GM10248 (cell line): Measurements from ENCODE around the gene NAIP.
"Not testable (repeated sequence)": the region's sequence is repeated elsewhere in the genome, so short reads cannot be mapped to it uniquely, and the experiment has no call there.

Experiments used
- CTCF ChIA-PET: fragments of 300-600 bp; sonication (Branson Sonifier 250); formaldehyde crosslinking; extraction: SDS; loops from one replicate; lab custom pipeline; 2021; ENCODE audit warnings: antibody characterized with exemption; lab: Yijun Ruan, JAX
- POLR2A ChIA-PET: fragments of 350-650 bp; sonication (Branson Sonifier 250); formaldehyde crosslinking; extraction: SDS; loops from one replicate; lab custom pipeline; 2020; ENCODE audit warnings: antibody characterized with exemption; lab: Yijun Ruan, JAX
- DNase-seq: peaks from one replicate; pipeline ENCODE4 v3.0.0; 2012; ENCODE audit errors: extremely low spot score
- TF ChIP-seq, protein P1 (sequence below): IDR thresholded peaks from 2 replicates; pipeline ENCODE4 v1.5.1; 2012; ENCODE audit warnings: mild to moderate bottlenecking, low read depth; ENCODE audit errors: extremely low read depth, missing control alignments, control extremely low read depth

The NAIP gene, protein sequence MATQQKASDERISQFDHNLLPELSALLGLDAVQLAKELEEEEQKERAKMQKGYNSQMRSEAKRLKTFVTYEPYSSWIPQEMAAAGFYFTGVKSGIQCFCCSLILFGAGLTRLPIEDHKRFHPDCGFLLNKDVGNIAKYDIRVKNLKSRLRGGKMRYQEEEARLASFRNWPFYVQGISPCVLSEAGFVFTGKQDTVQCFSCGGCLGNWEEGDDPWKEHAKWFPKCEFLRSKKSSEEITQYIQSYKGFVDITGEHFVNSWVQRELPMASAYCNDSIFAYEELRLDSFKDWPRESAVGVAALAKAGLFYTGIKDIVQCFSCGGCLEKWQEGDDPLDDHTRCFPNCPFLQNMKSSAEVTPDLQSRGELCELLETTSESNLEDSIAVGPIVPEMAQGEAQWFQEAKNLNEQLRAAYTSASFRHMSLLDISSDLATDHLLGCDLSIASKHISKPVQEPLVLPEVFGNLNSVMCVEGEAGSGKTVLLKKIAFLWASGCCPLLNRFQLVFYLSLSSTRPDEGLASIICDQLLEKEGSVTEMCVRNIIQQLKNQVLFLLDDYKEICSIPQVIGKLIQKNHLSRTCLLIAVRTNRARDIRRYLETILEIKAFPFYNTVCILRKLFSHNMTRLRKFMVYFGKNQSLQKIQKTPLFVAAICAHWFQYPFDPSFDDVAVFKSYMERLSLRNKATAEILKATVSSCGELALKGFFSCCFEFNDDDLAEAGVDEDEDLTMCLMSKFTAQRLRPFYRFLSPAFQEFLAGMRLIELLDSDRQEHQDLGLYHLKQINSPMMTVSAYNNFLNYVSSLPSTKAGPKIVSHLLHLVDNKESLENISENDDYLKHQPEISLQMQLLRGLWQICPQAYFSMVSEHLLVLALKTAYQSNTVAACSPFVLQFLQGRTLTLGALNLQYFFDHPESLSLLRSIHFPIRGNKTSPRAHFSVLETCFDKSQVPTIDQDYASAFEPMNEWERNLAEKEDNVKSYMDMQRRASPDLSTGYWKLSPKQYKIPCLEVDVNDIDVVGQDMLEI (N-terminal part only)

DNA sequence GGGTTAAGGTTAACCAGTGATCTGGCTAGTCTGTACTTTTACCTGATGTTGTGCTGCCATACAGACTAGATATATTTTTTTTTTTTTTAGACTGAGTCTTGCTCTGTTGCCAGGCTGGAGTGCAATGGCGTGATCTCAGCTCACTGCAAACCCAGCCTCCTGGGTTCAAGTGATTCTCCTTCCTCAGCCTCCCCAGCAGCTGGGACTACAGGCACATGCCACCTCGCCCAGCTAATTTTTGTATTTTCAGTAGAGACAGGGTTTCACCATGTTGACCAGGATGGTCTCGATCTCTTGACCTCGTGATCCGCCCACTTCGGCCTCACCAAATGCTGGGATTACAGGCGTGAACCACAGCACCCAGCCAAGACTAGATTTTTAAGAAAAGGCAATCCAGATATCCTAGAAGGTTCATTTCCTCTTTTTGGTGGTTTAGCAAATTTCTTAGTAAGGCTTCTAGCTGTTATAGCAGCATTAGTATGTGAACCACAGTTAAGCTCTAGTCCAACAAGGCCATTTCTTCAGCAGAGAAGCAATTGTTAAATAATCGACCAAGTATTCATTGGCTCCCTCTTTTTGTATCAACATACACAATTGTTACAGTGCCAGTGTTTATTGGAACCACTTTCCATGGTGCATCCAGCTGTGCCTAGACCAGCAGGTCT is at the start of gene NAIP:
NAIP (minus strand) TSS at position 51 of the 665 bp plus-strand sequence. CDS start 12,424 bp downstream, outside the sequence.
- CTCF ChIA-PET, DNase-seq, POLR2A ChIA-PET: not testable (repeated sequence)

DNA sequence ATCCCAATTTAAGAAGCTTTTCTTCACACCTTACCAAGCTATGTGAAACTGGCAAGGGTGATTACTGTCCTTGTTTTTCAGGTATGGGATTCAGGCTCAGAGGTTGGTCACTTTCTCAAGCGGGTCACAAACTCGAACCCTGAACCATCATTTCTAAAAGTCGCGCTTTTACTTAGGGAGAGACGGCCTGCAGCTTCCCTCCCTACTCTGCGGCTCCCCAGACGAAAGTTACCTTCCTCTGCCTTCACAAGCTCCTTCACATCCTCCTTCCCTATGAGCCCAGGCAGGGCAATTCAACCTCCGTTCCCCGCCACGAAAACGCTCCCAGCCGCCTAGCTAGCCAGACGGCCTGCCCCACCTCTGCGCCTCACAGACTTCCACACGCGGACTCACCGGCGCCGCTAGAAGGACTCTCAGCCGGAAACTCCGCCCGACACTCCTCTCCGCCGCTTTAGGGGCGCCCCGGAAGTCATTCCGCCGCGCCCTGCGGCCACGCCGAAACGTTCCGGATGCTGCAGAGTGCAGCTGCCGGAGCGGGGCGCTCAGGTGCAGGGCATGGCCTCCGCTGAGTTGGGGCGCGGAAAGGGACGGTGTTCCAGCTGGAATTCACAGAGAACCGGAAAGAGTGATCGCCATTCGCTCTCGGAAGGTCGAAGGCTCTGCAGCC is 42.3 kb upstream of the NAIP start, which contains the start of gene GTF2H2:
GTF2H2 (minus strand) TSS at position 415 of the 667 bp plus-strand sequence. CDS start 4,913 bp downstream, outside the sequence.
- CTCF ChIA-PET, DNase-seq, POLR2A ChIA-PET: not testable (repeated sequence)

DNA sequence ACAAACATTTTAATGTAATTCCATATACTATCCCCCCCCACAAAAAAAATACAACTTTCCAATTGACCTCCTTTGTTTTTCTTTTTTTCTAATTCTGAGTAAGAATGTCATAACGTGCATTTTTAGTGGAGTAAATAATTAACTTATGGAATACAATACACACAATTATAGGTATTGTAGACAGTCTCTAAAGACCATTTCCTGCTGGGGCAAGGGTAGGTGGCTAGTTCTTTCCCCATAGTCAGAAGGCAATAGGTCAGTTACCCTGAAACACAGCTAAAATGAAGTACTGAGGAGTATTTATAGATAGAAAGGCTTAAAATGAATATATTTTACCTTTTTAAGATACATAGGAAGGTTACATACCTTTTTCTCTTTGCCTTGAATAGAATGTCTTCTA is 36.2 kb upstream of the NAIP start:
- DNase-seq, POLR2A ChIA-PET, CTCF ChIA-PET: not testable (repeated sequence)

- POLR2A ChIA-PET, CTCF ChIA-PET, DNase-seq: not testable (repeated sequence)
Measured at GRCh38 chr5:71059426-71059825, 34.3 kb upstream of the NAIP start.

GRCh38 chr5:71044808-71045207 is 19.7 kb upstream of the NAIP start:
- CTCF ChIA-PET, DNase-seq, POLR2A ChIA-PET: not testable (repeated sequence)

DNA sequence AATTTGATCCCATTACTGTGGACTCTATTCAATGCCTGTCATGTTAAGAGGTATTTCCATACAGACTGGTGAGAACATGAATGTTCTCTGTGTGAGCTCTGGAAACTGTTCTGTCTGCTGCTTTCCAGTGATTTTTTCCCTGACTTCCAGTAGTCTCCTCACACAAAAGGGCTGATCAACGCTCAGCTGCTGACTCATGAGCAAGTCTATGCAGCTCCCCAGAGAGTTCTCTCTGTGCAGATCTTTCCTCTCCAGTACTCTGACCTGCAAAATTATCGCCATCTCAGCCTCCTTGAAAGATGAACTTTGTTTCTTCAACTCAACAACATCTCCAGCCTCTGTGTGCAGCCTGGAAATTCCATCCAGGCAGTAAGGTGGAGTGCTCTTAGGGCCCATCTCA is 19.0 kb upstream of the NAIP start:
- CTCF ChIA-PET, POLR2A ChIA-PET, DNase-seq: not testable (repeated sequence)

DNA sequence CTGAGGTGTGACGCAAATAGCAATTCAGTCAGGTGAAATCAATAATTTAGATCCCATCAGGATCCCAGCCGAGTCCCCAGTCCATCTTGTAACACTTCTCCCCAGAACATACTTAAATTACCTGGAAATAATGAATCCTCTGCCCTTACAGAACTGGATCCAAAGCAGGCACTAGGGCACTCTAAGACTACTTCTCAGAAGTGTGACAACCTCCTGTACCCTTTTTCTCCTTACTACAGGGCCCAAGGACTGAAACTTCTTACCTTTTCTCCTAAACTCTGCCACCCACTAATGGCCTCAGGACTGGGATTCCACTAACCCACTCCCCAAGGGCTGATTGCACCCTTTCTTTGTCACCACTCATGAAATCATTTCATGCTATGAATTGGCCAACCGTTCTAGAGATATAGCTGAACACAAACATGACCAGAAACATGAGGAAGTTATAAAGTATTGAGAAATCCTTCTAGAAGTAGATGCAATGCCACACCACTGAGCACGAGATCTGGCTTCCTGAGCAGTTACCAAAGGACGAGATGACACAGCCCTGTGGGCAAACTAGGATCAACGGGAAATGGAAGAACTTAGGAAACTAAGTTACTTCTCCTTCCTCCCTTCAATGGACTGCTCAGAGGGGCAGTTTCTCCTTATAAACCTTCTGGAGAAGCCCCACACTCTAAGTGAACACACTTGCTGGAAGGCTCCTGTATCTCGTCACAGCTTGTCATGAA is 6.1 kb upstream of the NAIP start:
- POLR2A ChIA-PET, DNase-seq, CTCF ChIA-PET: not testable (repeated sequence)

GRCh38 chr5:71020643-71021042 is 4.5 kb downstream of the NAIP start:
- DNase-seq, CTCF ChIA-PET, POLR2A ChIA-PET: not testable (repeated sequence)

DNA sequence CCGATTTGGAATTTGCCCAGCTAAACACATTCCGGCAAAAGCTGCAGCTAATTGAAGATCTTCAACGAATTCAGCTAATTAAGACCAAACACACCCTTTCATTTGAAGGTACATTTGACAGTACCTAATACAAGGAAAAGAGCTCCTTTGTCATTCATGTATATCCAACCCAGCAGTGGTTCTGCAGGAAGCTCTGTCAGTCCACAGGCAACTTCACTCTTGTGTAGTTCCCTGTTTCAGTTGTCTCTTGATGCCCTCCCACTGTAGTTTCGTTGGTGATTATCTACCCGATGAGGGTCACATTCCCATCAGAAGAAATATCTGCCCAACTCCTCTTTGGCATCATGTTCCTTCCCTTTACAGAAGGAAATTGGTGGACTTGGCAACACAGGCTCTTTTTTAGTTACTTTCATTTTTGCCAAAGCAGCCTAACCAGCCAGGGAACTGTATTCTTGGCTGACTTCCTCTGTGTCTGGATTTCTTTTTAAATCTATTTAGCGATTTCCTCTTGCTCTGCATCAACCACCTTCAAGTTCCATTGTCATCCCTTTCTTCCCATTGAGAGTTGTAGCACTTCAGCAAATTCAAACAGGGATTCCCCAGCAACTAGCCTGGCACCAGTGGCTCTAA is 6.6 kb downstream of the NAIP start:
- POLR2A ChIA-PET, CTCF ChIA-PET, DNase-seq: not testable (repeated sequence)

- CTCF ChIA-PET, result no interaction called here
- no peak for DNase-seq
- POLR2A ChIA-PET, result no interaction called here
- TF ChIP-seq, protein P1, sequence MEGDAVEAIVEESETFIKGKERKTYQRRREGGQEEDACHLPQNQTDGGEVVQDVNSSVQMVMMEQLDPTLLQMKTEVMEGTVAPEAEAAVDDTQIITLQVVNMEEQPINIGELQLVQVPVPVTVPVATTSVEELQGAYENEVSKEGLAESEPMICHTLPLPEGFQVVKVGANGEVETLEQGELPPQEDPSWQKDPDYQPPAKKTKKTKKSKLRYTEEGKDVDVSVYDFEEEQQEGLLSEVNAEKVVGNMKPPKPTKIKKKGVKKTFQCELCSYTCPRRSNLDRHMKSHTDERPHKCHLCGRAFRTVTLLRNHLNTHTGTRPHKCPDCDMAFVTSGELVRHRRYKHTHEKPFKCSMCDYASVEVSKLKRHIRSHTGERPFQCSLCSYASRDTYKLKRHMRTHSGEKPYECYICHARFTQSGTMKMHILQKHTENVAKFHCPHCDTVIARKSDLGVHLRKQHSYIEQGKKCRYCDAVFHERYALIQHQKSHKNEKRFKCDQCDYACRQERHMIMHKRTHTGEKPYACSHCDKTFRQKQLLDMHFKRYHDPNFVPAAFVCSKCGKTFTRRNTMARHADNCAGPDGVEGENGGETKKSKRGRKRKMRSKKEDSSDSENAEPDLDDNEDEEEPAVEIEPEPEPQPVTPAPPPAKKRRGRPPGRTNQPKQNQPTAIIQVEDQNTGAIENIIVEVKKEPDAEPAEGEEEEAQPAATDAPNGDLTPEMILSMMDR, result no peak
Measured at GRCh38 chr5:71014176-71014575, 11.0 kb downstream of the NAIP start.
